ENCODE data around the gene HNRNPH2.

HNRNPH2 gene

GRCh38 chrX:101415180-101416145 lies 7.4 kb downstream of the HNRNPH2 start:
- Histone ChIP-seq H2AFZ (peak overlapping the region; percentile 75), H3K9me3 (ENCODE audit: control insufficient read depth, low read length) (no peaks in the 10 kb centered on the region), H3K9ac (no peak overlapping the region), H3K79me2 (peaks cover 10% of the 10 kb centered on the region), H3K4me3 (ENCODE audit: low read depth, low read length) (peak overlapping the region; percentile 4), H3K27ac (peak overlapping the region; percentile 84), H3K36me3 (ENCODE audit: control insufficient read depth, insufficient read depth, low read length) (no peaks in the 10 kb centered on the region), H3K4me1 (peaks cover 14% of the 10 kb centered on the region), H3K27me3 (ENCODE audit: control insufficient read depth, insufficient read depth, low read length) (no peaks in the 10 kb centered on the region), H3K4me2 (ENCODE audit: low read length) (peak overlapping the region; percentile 18)
- peak; percentile 60 for TF ChIP-seq CTCF (IDR thresholded peaks at IDR 0.05)

- Histone ChIP-seq H3K4me2 (ENCODE audit: low read length) (no peak overlapping the region), H3K9me3 (ENCODE audit: control insufficient read depth, low read length) (no peaks in the 10 kb centered on the region), H3K4me1 (peaks cover 14% of the 10 kb centered on the region), H2AFZ (no peak overlapping the region), H3K4me3 (ENCODE audit: low read depth, low read length) (no peak overlapping the region), H3K79me2 (peaks cover 8% of the 10 kb centered on the region), H3K27me3 (ENCODE audit: control insufficient read depth, insufficient read depth, low read length) (no peaks in the 10 kb centered on the region), H3K9ac (no peak overlapping the region), H3K36me3 (ENCODE audit: control insufficient read depth, insufficient read depth, low read length) (no peaks in the 10 kb centered on the region), H3K27ac (no peak overlapping the region)
- TF ChIP-seq CTCF (IDR thresholded peaks at IDR 0.05): no peak
Measured at GRCh38 chrX:101416691-101417090, 8.7 kb downstream of the HNRNPH2 start.

GRCh38 chrX:101417190-101417589 lies 9.2 kb downstream of the HNRNPH2 start:
- peaks cover 8% of the 10 kb centered on the region for H3K79me2 ChIP-seq
- H3K27me3 ChIP-seq (ENCODE audit: control insufficient read depth, insufficient read depth, low read length): no peaks in the 10 kb centered on the region
- H3K9me3 ChIP-seq (ENCODE audit: control insufficient read depth, low read length): no peaks in the 10 kb centered on the region
- peak overlapping the region; percentile 94 for H3K27ac ChIP-seq
- TF ChIP-seq CTCF (IDR thresholded peaks at IDR 0.05): no peak
- peaks cover 14% of the 10 kb centered on the region for H3K4me1 ChIP-seq
- no peaks in the 10 kb centered on the region for H3K36me3 ChIP-seq (ENCODE audit: control insufficient read depth, insufficient read depth, low read length)
- no peak overlapping the region for H3K4me3 ChIP-seq (ENCODE audit: low read depth, low read length)
- no peak overlapping the region for H3K9ac ChIP-seq
- H2AFZ ChIP-seq: peak overlapping the region; percentile 92
- H3K4me2 ChIP-seq (ENCODE audit: low read length): no peak overlapping the region

GRCh38 chrX:101417981-101418841 lies 10.2 kb downstream of the HNRNPH2 start:
- Histone ChIP-seq H3K4me2 (ENCODE audit: low read length) (peak overlapping the region; percentile 53), H3K9ac (peak overlapping the region; percentile 93), H3K4me3 (ENCODE audit: low read depth, low read length) (peak overlapping the region; percentile 55), H3K27ac (peak overlapping the region; percentile 94), H3K9me3 (ENCODE audit: control insufficient read depth, low read length) (no peaks in the 10 kb centered on the region), H3K4me1 (peaks cover 14% of the 10 kb centered on the region), H3K27me3 (ENCODE audit: control insufficient read depth, insufficient read depth, low read length) (no peaks in the 10 kb centered on the region), H3K36me3 (ENCODE audit: control insufficient read depth, insufficient read depth, low read length) (no peaks in the 10 kb centered on the region), H2AFZ (peak overlapping the region; percentile 92), H3K79me2 (peaks cover 3% of the 10 kb centered on the region)
- no peak for TF ChIP-seq CTCF (IDR thresholded peaks at IDR 0.05)
